Activated T-helper 2 cell treated with anti-CD3 and anti-CD28 coated beads, Interferon-gamma antibody, Interleukin-2, Interleukin-4, amounts not matched to agents 10 μg/mL and 5 μg/mL and 100 μg/mL, durations not matched to agents 14 hours and 24 hours and 36 hours (primary cell): ENCODE measurements around the gene DCUN1D3. TPM values are rescaled to one million over a fixed set of nuclear protein-coding genes. Genes with fewer than 3 reads are reported as not detected.
"Not testable (repeated sequence)": the region's sequence is repeated elsewhere in the genome, so short reads cannot be mapped to it uniquely, and the experiment has no call there.

Experiments
- DNase-seq: peaks from one replicate; pipeline ENCODE4 v3.0.0; 2021; ENCODE audit warnings: low spot score
- H3K27ac Mint-ChIP-seq: one replicate; pipeline ENCODE4 v1.8.0; 2021; ENCODE audit warnings: mixed read lengths
- H3K27me3 Mint-ChIP-seq: one replicate; pipeline ENCODE4 v1.8.0; 2021; ENCODE audit warnings: low read depth, mixed read lengths
- H3K36me3 Mint-ChIP-seq: one replicate; pipeline ENCODE4 v1.8.0; 2021; ENCODE audit warnings: low read depth, mixed read lengths
- H3K4me1 Mint-ChIP-seq: one replicate; pipeline ENCODE4 v1.8.0; 2021; ENCODE audit warnings: low read depth, mixed read lengths
- H3K4me3 Mint-ChIP-seq: one replicate; pipeline ENCODE4 v1.8.0; 2021; ENCODE audit warnings: low read depth, mild to moderate bottlenecking, moderate library complexity, mixed read lengths
- H3K9me3 Mint-ChIP-seq: one replicate; pipeline ENCODE4 v1.8.0; 2021; ENCODE audit warnings: mixed read lengths
- intact Hi-C: fragments of 100-400 bp; cut with micrococcal nuclease; formaldehyde crosslinking; loops from one replicate; pipeline ENCODE4 v1.15.1; 2023
- total RNA-seq: library from RNA; stranded (reverse); gene quantifications from 2 replicates; pipeline ENCODE4 v1.2.3, GENCODE V29; 2022

DCUN1D3 gene, protein sequence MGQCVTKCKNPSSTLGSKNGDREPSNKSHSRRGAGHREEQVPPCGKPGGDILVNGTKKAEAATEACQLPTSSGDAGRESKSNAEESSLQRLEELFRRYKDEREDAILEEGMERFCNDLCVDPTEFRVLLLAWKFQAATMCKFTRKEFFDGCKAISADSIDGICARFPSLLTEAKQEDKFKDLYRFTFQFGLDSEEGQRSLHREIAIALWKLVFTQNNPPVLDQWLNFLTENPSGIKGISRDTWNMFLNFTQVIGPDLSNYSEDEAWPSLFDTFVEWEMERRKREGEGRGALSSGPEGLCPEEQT
- 17.4 and 19.2 TPM in 2 replicates for total RNA-seq

- Mint-ChIP-seq H3K4me3 (peak within 1 kb of the TSS; percentile 90), H3K4me1 (peaks cover 73% of the 10 kb centered on the region), H3K27ac (peak within 1 kb of the TSS; percentile 97), H3K27me3 (no peaks in the 10 kb centered on the region), H3K36me3 (peaks cover 74% of the 10 kb centered on the region), H3K9me3 (no peaks in the 10 kb centered on the region)
- peak; percentile 82 for DNase-seq
- intact Hi-C loops = loop anchor here (1.0 to 5.0 kb wide), 6 partner anchors 11 to 1292 kb away; no protein-coding TSS in a partner anchor
Observed at GRCh38 chr16:20900299-20901067, at the start of gene DCUN1D3, which contains the start of gene LYRM1. Gene DCUN1D3, minus strand, starts transcription at chr16:20900358. Its CDS starts 37,820 bp downstream, at chr16:20862538. Gene LYRM1, plus strand, starts transcription at chr16:20900771. Its CDS starts 14,785 bp downstream, at chr16:20915556.

GRCh38 chr16:20949660-20950059, 49.5 kb upstream of the DCUN1D3 start:
- Mint-ChIP-seq H3K9me3 (no peaks in the 10 kb centered on the region), H3K27ac (no peak overlapping the region), H3K4me3 (no peak overlapping the region), H3K4me1 (peaks cover 15% of the 10 kb centered on the region), H3K36me3 (no peaks in the 10 kb centered on the region), H3K27me3 (peaks cover 9% of the 10 kb centered on the region)
- intact Hi-C loops = no loop called here
- DNase-seq = no peak

DNA sequence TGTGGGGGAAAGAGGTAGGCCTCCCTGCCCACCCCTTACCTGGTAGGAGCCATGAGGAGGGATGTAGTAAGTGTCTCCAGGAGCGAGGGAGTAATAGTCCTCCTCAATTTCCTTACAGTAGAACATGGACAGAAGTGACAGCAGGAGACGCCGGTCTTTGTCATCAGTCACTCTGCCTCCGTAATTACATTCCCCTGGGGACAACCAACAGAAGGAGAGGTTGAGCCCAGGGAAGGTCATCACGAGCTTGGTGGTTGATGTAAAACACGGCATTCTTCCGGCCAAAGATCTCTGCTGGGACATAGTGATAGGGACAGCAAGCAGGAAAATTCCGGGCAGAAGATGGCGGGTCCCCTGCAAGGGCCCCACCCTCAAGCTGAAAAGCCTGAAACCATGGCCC, 48.3 kb upstream of the DCUN1D3 start:
- no peak overlapping the region for H3K4me3 Mint-ChIP-seq
- intact Hi-C loops = no loop called here
- H3K9me3 Mint-ChIP-seq = no peaks in the 10 kb centered on the region
- H3K27me3 Mint-ChIP-seq = peaks cover 9% of the 10 kb centered on the region
- H3K4me1 Mint-ChIP-seq = peaks cover 27% of the 10 kb centered on the region
- no peaks in the 10 kb centered on the region for H3K36me3 Mint-ChIP-seq
- no peak overlapping the region for H3K27ac Mint-ChIP-seq
- DNase-seq = no peak

- no peaks in the 10 kb centered on the region for H3K36me3 Mint-ChIP-seq
- peak overlapping the region; percentile 51 for H3K27ac Mint-ChIP-seq
- no peaks in the 10 kb centered on the region for H3K9me3 Mint-ChIP-seq
- DNase-seq = no peak
- intact Hi-C loops = no loop called here
- no peak overlapping the region for H3K4me3 Mint-ChIP-seq
- peaks cover 46% of the 10 kb centered on the region for H3K4me1 Mint-ChIP-seq
- peaks cover 7% of the 10 kb centered on the region for H3K27me3 Mint-ChIP-seq
Observed at GRCh38 chr16:20946015-20946629, 46.0 kb upstream of the DCUN1D3 start.

DNA sequence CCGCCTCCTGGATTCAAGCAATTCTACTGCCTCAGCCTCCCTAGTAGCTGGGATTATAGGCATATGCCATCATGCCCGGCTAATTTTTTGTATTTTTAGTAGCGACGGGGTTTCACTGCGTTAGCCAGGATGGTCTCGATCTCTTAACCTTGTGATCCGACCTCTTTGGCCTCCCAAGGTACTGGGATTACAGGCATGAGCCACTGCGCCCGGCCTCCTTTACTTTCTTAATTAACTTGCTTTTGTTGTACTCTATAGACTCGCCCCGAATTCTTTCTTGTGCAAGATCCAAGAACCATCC, 45.4 kb upstream of the DCUN1D3 start:
- peak overlapping the region; percentile 51 for H3K27ac Mint-ChIP-seq
- peaks cover 49% of the 10 kb centered on the region for H3K4me1 Mint-ChIP-seq
- H3K36me3 Mint-ChIP-seq, DNase-seq, H3K9me3 Mint-ChIP-seq, H3K27me3 Mint-ChIP-seq, H3K4me3 Mint-ChIP-seq: not testable (repeated sequence)
- intact Hi-C loops = loop anchor here (1.0 to 2.0 kb wide), 3 partner anchors 34 to 95 kb away; partner anchors contain the start of genes DCUN1D3 and LYRM1

DNA sequence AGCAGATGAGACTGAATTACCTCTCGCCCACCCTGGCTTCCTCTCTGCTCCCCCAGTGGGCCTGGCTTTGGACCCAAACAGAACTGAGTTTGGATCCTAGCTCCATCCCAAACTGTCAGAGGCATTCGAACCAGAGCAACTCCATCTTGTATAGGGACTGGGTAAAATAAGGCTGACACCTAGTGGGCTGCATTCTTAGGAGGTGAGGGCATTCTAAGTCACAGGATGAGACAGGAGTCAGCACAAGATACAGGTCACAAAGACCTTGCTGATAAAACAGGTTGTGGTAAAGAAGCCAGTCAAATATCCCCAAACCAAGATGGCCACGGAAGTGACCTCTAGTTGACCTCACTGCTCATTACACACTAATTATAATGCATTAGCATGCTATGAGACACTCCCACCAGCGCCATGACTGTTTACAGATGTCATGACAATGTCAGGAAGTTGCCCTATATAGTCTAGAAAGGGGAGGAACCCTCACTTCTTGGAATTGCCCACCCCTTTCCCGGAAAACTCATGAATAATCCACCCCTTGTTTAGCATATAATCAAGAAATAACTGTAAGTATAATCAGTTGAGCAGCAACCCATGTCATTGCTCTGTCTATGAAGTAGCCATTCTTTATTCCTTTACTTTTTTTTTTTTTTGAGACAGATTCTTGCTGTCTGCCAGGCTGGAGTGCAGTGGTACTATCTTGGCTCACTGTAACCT, 44.9 kb upstream of the DCUN1D3 start:
- Mint-ChIP-seq H3K4me3 (no peak overlapping the region), H3K9me3 (no peaks in the 10 kb centered on the region), H3K27me3 (peaks cover 4% of the 10 kb centered on the region), H3K27ac (peak overlapping the region; percentile 83), H3K4me1 (peaks cover 51% of the 10 kb centered on the region), H3K36me3 (no peaks in the 10 kb centered on the region)
- DNase-seq = peak; percentile 69
- intact Hi-C loops = loop anchor here (1.0 to 2.0 kb wide), 3 partner anchors 34 to 94 kb away; partner anchors contain the start of genes DCUN1D3 and LYRM1

DNA sequence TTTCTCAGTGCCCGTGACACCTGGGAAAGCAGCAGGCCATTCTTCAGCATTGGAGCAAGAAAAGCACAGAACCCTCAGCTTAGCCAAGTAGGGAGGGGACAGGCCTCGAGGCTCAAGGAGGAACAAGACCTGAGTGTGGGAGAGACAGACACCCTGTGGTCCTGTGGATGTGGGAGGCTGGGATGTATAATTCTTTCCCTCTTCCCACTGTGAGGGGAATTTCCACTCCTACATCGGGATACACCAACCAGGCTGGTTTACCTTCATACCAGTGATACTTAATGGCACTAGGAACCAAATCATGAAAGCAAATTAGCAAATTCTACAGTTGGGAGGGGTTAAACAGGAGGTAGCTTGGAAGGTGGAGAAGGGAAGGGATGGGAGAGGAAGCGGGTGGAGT, 42.1 kb upstream of the DCUN1D3 start:
- H3K4me1 Mint-ChIP-seq = peaks cover 66% of the 10 kb centered on the region
- no peaks in the 10 kb centered on the region for H3K9me3 Mint-ChIP-seq
- no peak for DNase-seq
- no peaks in the 10 kb centered on the region for H3K27me3 Mint-ChIP-seq
- intact Hi-C loops = no loop called here
- no peaks in the 10 kb centered on the region for H3K36me3 Mint-ChIP-seq
- no peak overlapping the region for H3K27ac Mint-ChIP-seq
- no peak overlapping the region for H3K4me3 Mint-ChIP-seq

DNA sequence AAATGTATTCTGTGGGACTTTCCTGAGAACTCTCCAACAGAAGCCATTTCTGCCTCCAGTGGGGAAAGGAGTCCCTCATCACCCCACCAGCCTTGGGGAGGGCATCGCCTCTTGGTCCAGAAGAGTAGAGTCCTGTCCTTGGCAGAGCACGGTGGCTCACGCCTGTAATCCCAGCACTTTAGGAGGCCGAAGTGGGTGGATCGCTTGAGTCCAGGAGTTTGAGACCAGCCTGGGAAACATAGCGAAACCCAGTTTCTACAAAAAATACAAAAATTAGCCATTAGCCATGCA, 41.4 kb upstream of the DCUN1D3 start:
- H3K27me3 Mint-ChIP-seq = no peaks in the 10 kb centered on the region
- intact Hi-C loops = no loop called here
- peak overlapping the region; percentile 75 for H3K27ac Mint-ChIP-seq
- H3K36me3 Mint-ChIP-seq = no peaks in the 10 kb centered on the region
- no peak overlapping the region for H3K4me3 Mint-ChIP-seq
- no peak for DNase-seq
- H3K4me1 Mint-ChIP-seq = peaks cover 66% of the 10 kb centered on the region
- no peaks in the 10 kb centered on the region for H3K9me3 Mint-ChIP-seq

- DNase-seq = no peak
- peaks cover 65% of the 10 kb centered on the region for H3K4me1 Mint-ChIP-seq
- H3K27me3 Mint-ChIP-seq = no peaks in the 10 kb centered on the region
- intact Hi-C loops = no loop called here
- H3K36me3 Mint-ChIP-seq = no peaks in the 10 kb centered on the region
- no peaks in the 10 kb centered on the region for H3K9me3 Mint-ChIP-seq
- H3K27ac Mint-ChIP-seq = peak overlapping the region; percentile 75
- no peak overlapping the region for H3K4me3 Mint-ChIP-seq
Observed at GRCh38 chr16:20940871-20941635, 40.9 kb upstream of the DCUN1D3 start.

- H3K27me3 Mint-ChIP-seq = no peaks in the 10 kb centered on the region
Observed at GRCh38 chr16:20939611-20940010, 39.5 kb upstream of the DCUN1D3 start.

GRCh38 chr16:20938426-20938825, 38.3 kb upstream of the DCUN1D3 start:
- no peaks in the 10 kb centered on the region for H3K27me3 Mint-ChIP-seq
- no peak overlapping the region for H3K4me3 Mint-ChIP-seq
- peak overlapping the region; percentile 82 for H3K27ac Mint-ChIP-seq
- intact Hi-C loops = loop anchor here (2.0 kb wide), 2 partner anchors 54 to 64 kb away; no protein-coding TSS in a partner anchor
- no peaks in the 10 kb centered on the region for H3K36me3 Mint-ChIP-seq
- H3K9me3 Mint-ChIP-seq = no peaks in the 10 kb centered on the region
- peaks cover 42% of the 10 kb centered on the region for H3K4me1 Mint-ChIP-seq
- DNase-seq = no peak

More at GRCh38 chr16:20939611-20940010, 39.5 kb upstream of the DCUN1D3 start:
- Mint-ChIP-seq H3K4me3 (no peak overlapping the region), H3K36me3 (no peaks in the 10 kb centered on the region), H3K9me3 (no peaks in the 10 kb centered on the region), H3K27ac (peak overlapping the region; percentile 38), H3K4me1 (peaks cover 54% of the 10 kb centered on the region)
- no peak for DNase-seq
- intact Hi-C loops = loop anchor here (1.0 to 2.0 kb wide), 3 partner anchors 28 to 65 kb away; no protein-coding TSS in a partner anchor

DNA sequence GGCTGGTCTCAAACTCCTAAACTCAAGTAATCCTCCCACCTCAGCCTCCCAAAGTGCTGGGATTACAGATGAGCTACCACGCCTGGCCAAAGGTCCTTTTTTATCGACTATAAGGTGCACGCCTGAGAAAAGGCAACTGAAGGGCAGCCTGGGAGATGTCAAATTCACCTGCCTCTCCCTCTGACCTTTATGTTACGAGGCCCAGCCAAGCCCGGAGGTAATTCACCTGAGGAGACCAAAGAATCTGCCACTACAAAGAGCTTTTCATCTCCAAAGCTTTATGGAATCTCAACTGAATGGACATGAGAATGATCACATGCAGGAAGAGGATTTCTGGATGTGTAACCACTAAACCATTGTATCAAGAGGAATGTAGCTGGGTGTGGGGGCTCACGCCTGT, 37.6 kb upstream of the DCUN1D3 start:
- no peak overlapping the region for H3K4me3 Mint-ChIP-seq
- H3K4me1 Mint-ChIP-seq = peaks cover 39% of the 10 kb centered on the region
- no peak for DNase-seq
- H3K9me3 Mint-ChIP-seq = no peaks in the 10 kb centered on the region
- no peaks in the 10 kb centered on the region for H3K36me3 Mint-ChIP-seq
- no peaks in the 10 kb centered on the region for H3K27me3 Mint-ChIP-seq
- no peak overlapping the region for H3K27ac Mint-ChIP-seq
- intact Hi-C loops = loop anchor here (2.0 kb wide), 2 partner anchors 53 to 63 kb away; no protein-coding TSS in a partner anchor
